Measurements from ENCODE around the gene VKORC1L1.
"Not testable (repeated sequence)": the region's sequence is repeated elsewhere in the genome, so short reads cannot be mapped to it uniquely, and the experiment has no call there.

Gene VKORC1L1

DNA sequence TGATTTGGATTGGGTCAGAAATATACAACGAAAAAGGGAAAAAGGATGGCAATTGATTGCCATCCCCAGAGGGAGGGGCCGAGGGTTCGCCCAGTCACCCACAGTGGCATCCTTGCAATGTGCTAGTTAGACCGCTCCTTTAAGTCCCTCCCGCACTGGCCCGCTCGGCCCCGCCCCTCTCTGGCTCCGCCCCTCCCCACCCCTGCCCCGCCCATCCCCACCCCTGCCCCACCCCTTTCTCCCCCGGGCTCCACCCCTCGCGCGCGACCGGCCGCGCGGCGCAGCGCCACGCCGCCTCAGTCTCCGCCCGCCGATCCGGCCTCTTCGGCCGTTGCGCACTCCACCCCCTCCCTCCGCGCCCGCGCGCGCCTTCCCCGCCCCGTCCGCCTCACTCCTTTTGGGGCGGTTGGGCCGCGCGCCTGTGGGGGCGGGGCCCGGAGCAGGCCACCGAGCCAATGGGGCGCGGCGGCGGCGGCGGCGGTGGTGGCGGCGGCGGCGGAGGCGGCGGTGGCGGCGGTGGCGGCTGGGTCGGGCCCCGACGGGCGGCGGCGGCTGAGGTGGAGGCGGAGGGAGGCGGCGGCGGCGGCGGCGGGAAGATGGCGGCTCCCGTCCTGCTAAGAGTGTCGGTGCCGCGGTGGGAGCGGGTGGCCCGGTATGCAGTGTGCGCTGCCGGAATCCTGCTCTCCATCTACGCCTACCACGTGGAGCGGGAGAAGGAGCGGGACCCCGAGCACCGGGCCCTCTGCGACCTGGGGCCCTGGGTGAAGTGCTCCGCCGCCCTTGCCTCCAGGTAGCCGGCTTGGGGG lies at the start of gene VKORC1L1:
VKORC1L1 (plus strand) TSS at position 299 of the 806 bp plus-strand sequence; CDS start at position 597, 298 bp downstream.
- intact Hi-C loops (cut with DNase I): loop anchor here (10.0 kb wide), 1 partner anchor 118 kb away; no protein-coding TSS in a partner anchor

GRCh38 chr7:65827366-65827765 lies 45.5 kb upstream of the VKORC1L1 start:
- DNase-seq: no peak
- intact Hi-C loops (cut with DNase I): no loop called here

More for the DNA sequence above, at the start of gene VKORC1L1:
- peak; percentile 83 to 98 (median 91) for DNase-seq

DNA sequence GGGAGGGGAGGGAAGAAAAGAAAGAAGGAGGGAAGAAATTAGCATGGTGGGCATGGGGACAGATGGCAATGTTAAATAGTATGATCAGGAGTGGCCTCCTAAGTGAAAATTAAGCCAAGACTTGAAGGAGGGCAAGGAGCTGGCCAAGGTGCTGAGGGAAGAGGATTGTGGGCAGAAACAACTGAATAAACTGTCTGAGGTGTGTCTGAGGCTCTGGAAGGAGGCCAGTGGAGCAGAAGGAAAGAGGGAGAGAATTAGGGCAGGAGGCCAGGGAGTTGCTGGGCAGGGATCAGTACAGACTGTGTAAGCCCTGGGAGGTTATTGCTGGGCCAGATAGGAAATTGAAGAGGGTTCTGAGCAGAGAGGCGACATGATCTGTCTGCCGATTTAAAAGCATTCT lies 40.6 kb upstream of the VKORC1L1 start:
- no peak for DNase-seq
- intact Hi-C loops (cut with DNase I): no loop called here

DNA sequence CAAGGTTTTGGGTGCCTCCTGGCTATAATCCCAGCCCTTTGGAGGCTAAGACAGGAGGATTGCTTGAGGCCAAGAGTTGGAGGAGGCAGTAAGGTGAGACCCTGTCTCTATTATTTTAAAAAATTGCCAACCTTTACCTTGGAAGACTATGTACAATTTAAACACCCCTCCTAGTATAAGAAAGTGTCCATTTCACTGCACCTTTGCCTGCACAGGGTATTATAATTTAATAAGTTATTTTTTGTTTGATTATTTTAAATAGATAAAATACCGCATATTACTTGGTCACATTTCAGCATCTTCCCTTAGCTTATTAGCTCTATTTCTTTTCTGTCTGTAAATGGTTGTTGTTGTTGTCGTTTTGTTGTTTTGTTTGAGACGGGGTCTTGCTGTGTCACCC lies 36.2 kb upstream of the VKORC1L1 start:
- DNase-seq: peak in 1 of 10 donors; percentile 2
- intact Hi-C loops (cut with DNase I): not testable (repeated sequence)

DNA sequence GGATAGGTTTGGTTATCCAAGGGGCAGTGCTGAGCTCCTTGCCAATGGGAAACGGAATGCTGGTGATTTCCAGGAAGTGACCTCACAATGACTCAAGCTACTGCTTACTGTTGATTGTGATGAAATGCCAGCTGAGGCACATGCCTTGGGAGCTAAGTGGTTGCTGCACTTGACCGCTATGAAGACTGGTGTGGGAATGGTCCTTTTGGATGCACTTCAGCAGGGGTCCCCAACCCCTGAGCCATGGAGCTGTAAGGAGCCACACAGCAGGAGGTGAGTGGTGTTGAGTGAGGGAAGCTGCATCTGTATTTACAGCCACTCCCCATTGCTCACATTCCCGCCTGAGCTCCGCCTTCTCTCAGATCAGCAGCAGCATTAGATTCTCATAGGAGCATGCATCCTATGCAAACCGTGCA lies 35.3 kb upstream of the VKORC1L1 start:
- intact Hi-C loops (cut with DNase I): not testable (repeated sequence)
- DNase-seq: peak in 1 of 10 donors; percentile 9

- DNase-seq: peak in 1 of 10 donors; percentile 76
- intact Hi-C loops (cut with DNase I): no loop called here
Measured at GRCh38 chr7:65839846-65840245, 33.0 kb upstream of the VKORC1L1 start.

- intact Hi-C loops (cut with DNase I): no loop called here
- peak in 2 of 10 donors; percentile 16 to 89 for DNase-seq
Measured at GRCh38 chr7:65840446-65840845, 32.4 kb upstream of the VKORC1L1 start.

DNA sequence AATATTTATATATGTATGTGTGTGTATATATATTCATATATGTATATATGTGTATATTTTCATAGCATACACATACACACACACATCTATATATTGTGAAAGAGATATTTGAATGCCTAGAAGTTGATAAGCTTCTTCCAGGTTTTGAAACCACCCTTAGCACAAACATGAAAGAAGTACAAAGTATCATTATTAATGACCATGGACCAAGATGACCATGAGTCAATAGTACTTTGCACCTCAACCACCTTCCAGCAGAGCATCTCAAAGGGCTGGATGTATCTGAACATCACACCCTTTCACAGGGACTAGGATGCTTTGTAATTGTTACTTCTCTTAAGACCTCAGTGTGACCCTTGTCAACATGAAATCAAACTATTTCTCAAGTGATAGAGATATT lies 29.3 kb upstream of the VKORC1L1 start:
- DNase-seq; intact Hi-C loops (cut with DNase I): not testable (repeated sequence)

GRCh38 chr7:65846008-65846570 lies 26.8 kb upstream of the VKORC1L1 start:
- intact Hi-C loops (cut with DNase I): no loop called here
- DNase-seq: no peak

DNA sequence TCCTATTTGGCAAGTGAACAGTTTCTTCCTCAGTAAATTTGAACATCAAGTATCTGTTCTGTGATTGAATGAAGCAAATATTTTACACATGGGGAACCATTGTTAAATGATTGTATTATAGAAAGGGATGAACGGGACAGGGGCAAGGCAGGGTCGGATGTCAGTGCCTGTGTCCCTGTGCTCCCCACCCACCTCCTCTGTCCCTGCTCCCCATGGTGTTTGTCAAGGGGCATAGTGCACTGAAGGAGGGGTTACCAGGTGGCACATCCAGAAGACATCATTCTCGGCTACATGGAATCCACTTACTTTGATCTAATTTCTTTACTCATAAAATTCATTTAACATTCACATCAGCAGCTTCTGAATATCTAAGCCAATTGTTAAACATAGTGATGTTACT lies 19.4 kb upstream of the VKORC1L1 start:
- DNase-seq; intact Hi-C loops (cut with DNase I): not testable (repeated sequence)

DNA sequence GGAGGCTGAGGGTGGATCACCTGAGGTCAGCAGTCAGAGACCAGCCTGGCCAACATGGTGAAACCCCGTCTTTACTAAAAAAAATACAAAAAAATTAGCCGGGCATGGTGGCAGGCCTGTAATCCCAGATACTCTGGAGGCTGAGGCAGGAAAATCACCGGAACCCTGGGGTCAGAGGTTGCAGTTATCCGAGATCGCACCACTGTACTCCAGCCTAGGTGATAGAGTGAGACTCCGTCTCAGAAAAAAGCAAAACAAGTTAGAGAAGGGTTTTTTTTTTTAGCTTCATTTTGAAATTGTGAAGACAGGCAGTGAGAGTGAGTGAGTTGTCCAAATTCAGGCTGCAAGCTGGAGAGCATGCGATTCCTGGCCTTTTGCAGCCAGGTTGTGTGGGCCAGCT lies 19.0 kb upstream of the VKORC1L1 start:
- DNase-seq; intact Hi-C loops (cut with DNase I): not testable (repeated sequence)

- DNase-seq; intact Hi-C loops (cut with DNase I): not testable (repeated sequence)
Measured at GRCh38 chr7:65857321-65857894, 15.5 kb upstream of the VKORC1L1 start.

DNA sequence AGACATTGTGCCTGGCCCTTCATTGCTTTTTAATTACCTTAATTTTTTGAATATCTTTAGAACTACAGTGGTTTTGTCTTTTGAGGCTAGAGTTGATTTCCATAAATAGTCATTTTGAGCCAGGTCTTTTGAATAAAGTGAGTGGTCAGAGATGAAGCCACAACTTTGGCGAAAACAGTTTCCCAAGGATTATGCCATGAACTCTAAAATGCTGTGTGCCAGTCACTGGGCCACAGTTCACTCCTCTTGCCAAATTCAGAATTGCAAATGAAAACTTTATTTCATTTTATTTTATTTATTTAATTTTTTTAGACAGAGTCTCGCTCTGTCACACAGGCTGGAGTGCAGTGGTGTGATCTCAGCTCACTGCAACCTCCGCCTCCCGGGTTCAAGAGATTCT lies 14.2 kb upstream of the VKORC1L1 start:
- intact Hi-C loops (cut with DNase I); DNase-seq: not testable (repeated sequence)

DNA sequence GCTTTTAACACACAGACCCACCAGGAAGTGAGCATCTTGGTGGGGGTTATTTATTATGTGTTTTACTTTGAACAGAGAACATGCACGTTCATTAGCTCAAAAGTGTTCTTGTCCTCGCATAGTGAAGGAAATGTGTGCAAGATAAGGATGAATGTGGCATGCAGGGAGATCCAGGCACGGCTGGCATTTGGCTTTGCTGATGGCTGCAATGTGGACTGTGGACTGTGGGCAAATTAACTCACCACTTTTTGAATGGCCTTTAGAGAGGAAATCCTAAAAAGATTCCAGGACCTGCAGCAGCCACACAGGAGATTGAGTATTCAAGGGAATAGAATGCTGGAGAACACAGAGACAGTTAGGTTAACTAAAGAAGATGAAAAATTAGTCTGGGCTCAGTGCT lies 6.6 kb upstream of the VKORC1L1 start:
- DNase-seq; intact Hi-C loops (cut with DNase I): not testable (repeated sequence)

- intact Hi-C loops (cut with DNase I): not testable (repeated sequence)
Measured at GRCh38 chr7:65867681-65868080, 5.2 kb upstream of the VKORC1L1 start.

GRCh38 chr7:65869312-65869711 lies 3.6 kb upstream of the VKORC1L1 start:
- DNase-seq; intact Hi-C loops (cut with DNase I): not testable (repeated sequence)

More at GRCh38 chr7:65867681-65868080, 5.2 kb upstream of the VKORC1L1 start:
- DNase-seq: not testable (repeated sequence)

GRCh38 chr7:65871451-65871850 lies 1.4 kb upstream of the VKORC1L1 start:
- intact Hi-C loops (cut with DNase I): loop anchor here (10.0 kb wide), 1 partner anchor 117 kb away; no protein-coding TSS in a partner anchor
- not testable (repeated sequence) for DNase-seq

GRCh38 chr7:65873582-65874193 lies 814 bp downstream of the VKORC1L1 start:
- DNase-seq: peak in 4 of 10 donors; percentile 10 to 86 (median 12)
- intact Hi-C loops (cut with DNase I): loop anchor here (10.0 kb wide), 1 partner anchor 119 kb away; no protein-coding TSS in a partner anchor

- not testable (repeated sequence) for DNase-seq
- intact Hi-C loops (cut with DNase I): loop anchor here (10.0 kb wide), 1 partner anchor 121 kb away; no protein-coding TSS in a partner anchor
Measured at GRCh38 chr7:65875715-65876114, 2.8 kb downstream of the VKORC1L1 start.

All from posterior cingulate gyrus (tissue), 11 donors.